ELF-1 (cell line): Measurements from ENCODE around the gene DCANP1.

Source experiments
- DNase-seq: peaks from one replicate; pipeline ENCODE4 v3.0.0-alpha.2; 2016; ENCODE audit warnings: low read depth, low spot score

The DCANP1 gene

GRCh38 chr5:135457424-135458071, 10.4 kb upstream of the DCANP1 start:
- DNase-seq = peak; percentile 88

GRCh38 chr5:135456238-135457099, 9.3 kb upstream of the DCANP1 start:
- DNase-seq = no peak

- DNase-seq = no peak
These were observed 8.7 kb upstream of the DCANP1 start for GRCh38 chr5:135455876-135456237.

GRCh38 chr5:135454946-135455345, 7.8 kb upstream of the DCANP1 start:
- no peak for DNase-seq

- no peak for DNase-seq
These were observed 6.5 kb upstream of the DCANP1 start for GRCh38 chr5:135453613-135454012.

GRCh38 chr5:135452321-135453030, 5.3 kb upstream of the DCANP1 start, which contains the start of gene TIFAB:
TIFAB (minus strand) TSS chr5:135452351; CDS start chr5:135449939, 2,412 bp downstream.
- DNase-seq = no peak

- no peak for DNase-seq
These were observed 4.6 kb upstream of the DCANP1 start for GRCh38 chr5:135451581-135452320.

GRCh38 chr5:135450952-135451351, 3.8 kb upstream of the DCANP1 start:
- no peak for DNase-seq

GRCh38 chr5:135450336-135450735, 3.2 kb upstream of the DCANP1 start:
- DNase-seq = no peak

GRCh38 chr5:135449644-135450043, 2.5 kb upstream of the DCANP1 start:
- no peak for DNase-seq

- no peak for DNase-seq
These were observed 1.8 kb upstream of the DCANP1 start for GRCh38 chr5:135448791-135449507.

GRCh38 chr5:135448071-135448739, 1.1 kb upstream of the DCANP1 start:
- peak; percentile 43 for DNase-seq

- no peak for DNase-seq
These were observed 533 bp downstream of the DCANP1 start for GRCh38 chr5:135446615-135447014.

- no peak for DNase-seq
These were observed 942 bp downstream of the DCANP1 start for GRCh38 chr5:135446206-135446605.

- DNase-seq = no peak
These were observed 1.7 kb downstream of the DCANP1 start for GRCh38 chr5:135445306-135445985.

GRCh38 chr5:135444881-135445280, 2.3 kb downstream of the DCANP1 start:
- no peak for DNase-seq

- no peak for DNase-seq
These were observed 2.8 kb downstream of the DCANP1 start for GRCh38 chr5:135444360-135444759.

- DNase-seq = peak; percentile 42
These were observed 3.8 kb downstream of the DCANP1 start for GRCh38 chr5:135443161-135443960.
